Lung (tissue), 12 donors: ENCODE results near the gene NCR2. TPM values are rescaled to one million over a fixed set of nuclear protein-coding genes. Genes with fewer than 3 reads are reported as not detected.

Experiments
- ATAC-seq: fragments of 200-7000 bp; cut with Tn5 transposase; one replicate; pipeline ENCODE4 v1.9.1; 2020; ENCODE audit warnings: moderate number of reproducible peaks; ENCODE audit not compliant: insufficient read depth, low FRiP score
- DNase-seq, 3 donors: peaks; one replicate each; pipeline ENCODE4 v3.0.0-alpha.2; 2013 to 2017
- H3K27ac ChIP-seq, 2 donors: one replicate each; pipeline ENCODE4 v1.5.1; 2013; ENCODE audit warnings: mild to moderate bottlenecking in 2 of 2, moderate library complexity in 2 of 2, control low read depth in 1 of 2, inconsistent platforms in 1 of 2, low read depth in 1 of 2, low read length in 1 of 2
- H3K27me3 ChIP-seq, 3 donors: one replicate each; pipeline ENCODE4 v1.5.1; 2013; ENCODE audit warnings: low read length in 2 of 3; ENCODE audit not compliant: control insufficient read depth in 3 of 3, insufficient read depth in 3 of 3
- H3K36me3 ChIP-seq, 4 donors: one replicate each; pipeline ENCODE4 v1.5.1; 2013; ENCODE audit warnings: low read length in 4 of 4, mild to moderate bottlenecking in 1 of 4, moderate library complexity in 1 of 4; ENCODE audit not compliant: control insufficient read depth in 4 of 4, insufficient read depth in 4 of 4
- H3K4me1 ChIP-seq, 5 donors: one replicate each; pipeline ENCODE4 v1.5.1; 2013; ENCODE audit warnings: low read length in 5 of 5, mild to moderate bottlenecking in 2 of 5, moderate library complexity in 1 of 5; ENCODE audit not compliant: control insufficient read depth in 5 of 5, insufficient read depth in 5 of 5
- H3K4me3 ChIP-seq: one replicate; pipeline ENCODE4 v1.5.1; 2013; ENCODE audit warnings: mild to moderate bottlenecking, control low read depth, moderate library complexity
- H3K9ac ChIP-seq, 2 donors: one replicate each; pipeline ENCODE4 v1.5.1; 2013; ENCODE audit warnings: low read length in 2 of 2, control low read depth in 1 of 2; ENCODE audit not compliant: insufficient read depth in 1 of 2
- H3K9me3 ChIP-seq, 4 donors: one replicate each; pipeline ENCODE4 v1.5.1; 2013; ENCODE audit warnings: low read length in 3 of 4, mild to moderate bottlenecking in 1 of 4, moderate library complexity in 1 of 4; ENCODE audit not compliant: control insufficient read depth in 4 of 4, insufficient read depth in 3 of 4
- CTCF ChIP-seq: IDR thresholded peaks from 2 replicates; pipeline ENCODE4 v1.5.1; 2012; ENCODE audit warnings: mild to moderate bottlenecking; ENCODE audit errors: control extremely low read depth, extremely low read depth
- WGBS, 2 donors: extraction: QIAGEN DNeasy Blood & Tissue Kit; methylation state at CpG; one replicate each; pipeline ENCODE4 v1.1.7; 2013; 5-methylcytosine and 5-hydroxymethylcytosine counted together
- polyA plus RNA-seq, 2 donors: library from polyadenylated mRNA; stranded (reverse); fragments of 200-250 nt; gene quantifications; one replicate each; pipeline ENCODE4 v1.2.1, GENCODE V29; 2013
- total RNA-seq, 2 donors: library from RNA; depleted of rRNA in 1 of 2; stranded (reverse); fragments of >200 nt in 1 of 2; gene quantifications; one replicate each; pipeline ENCODE4 v1.2.1, GENCODE V29; 2014 to 2021
- donor health status: control.
- donor health status: control.
- donor health status: Bipolar disorder and iron deficiency.
- donor health status: healthy.
- donor health status: DM: yes; HTN: yes; CAD: no.

Gene NCR2
- total and polyA plus RNA-seq, 4 donors = not detected

GRCh38 chr6:41386594-41386993, 51.2 kb downstream of the NCR2 start:
- Histone ChIP-seq H3K9ac (no peak overlapping the region), H3K27ac (no peak overlapping the region), H3K9me3 (peaks cover 0 to 2% (median 0%) of the 10 kb centered on the region in 4 donors), H3K4me1 (no peaks in the 10 kb centered on the region), H3K36me3 (no peaks in the 10 kb centered on the region), H3K4me3 (no peak overlapping the region), H3K27me3 (peaks cover 0 to 6% (median 0%) of the 10 kb centered on the region in 3 donors)
- ATAC-seq (no peak), DNase-seq (no peak)
- 69 to 79% methylated on average over 2 of the region's 2 CpGs for whole genome bisulfite sequencing, 2 donors
- no peak for TF ChIP-seq CTCF

GRCh38 chr6:41392246-41392645, 56.8 kb downstream of the NCR2 start:
- Histone ChIP-seq H3K27ac (no peak overlapping the region), H3K4me1 (no peaks in the 10 kb centered on the region), H3K9me3 (peaks cover 0 to 5% (median 1%) of the 10 kb centered on the region in 4 donors), H3K9ac (no peak overlapping the region), H3K36me3 (no peaks in the 10 kb centered on the region), H3K27me3 (no peaks in the 10 kb centered on the region), H3K4me3 (no peak overlapping the region)
- TF ChIP-seq CTCF = no peak
- WGBS, 2 donors = 31 to 63% methylated on average over 4 of the region's 4 CpGs
- ATAC-seq = no peak
- no peak for DNase-seq

- H3K4me3 ChIP-seq = no peak overlapping the region
- ATAC-seq (no peak), DNase-seq (no peak)
- no peak for TF ChIP-seq CTCF
- no peaks in the 10 kb centered on the region for H3K36me3 ChIP-seq
- H3K9me3 ChIP-seq = peaks cover 0 to 5% (median 2%) of the 10 kb centered on the region in 4 donors
- no peak overlapping the region for H3K9ac ChIP-seq
- no peak overlapping the region for H3K27ac ChIP-seq
- peaks cover 0 to 9% (median 0%) of the 10 kb centered on the region in 3 donors for H3K27me3 ChIP-seq
- H3K4me1 ChIP-seq = no peaks in the 10 kb centered on the region
- WGBS, 2 donors = 76 to 81% methylated on average over 5 of the region's 5 CpGs
Observed at GRCh38 chr6:41396335-41396734, 60.9 kb downstream of the NCR2 start.

DNA sequence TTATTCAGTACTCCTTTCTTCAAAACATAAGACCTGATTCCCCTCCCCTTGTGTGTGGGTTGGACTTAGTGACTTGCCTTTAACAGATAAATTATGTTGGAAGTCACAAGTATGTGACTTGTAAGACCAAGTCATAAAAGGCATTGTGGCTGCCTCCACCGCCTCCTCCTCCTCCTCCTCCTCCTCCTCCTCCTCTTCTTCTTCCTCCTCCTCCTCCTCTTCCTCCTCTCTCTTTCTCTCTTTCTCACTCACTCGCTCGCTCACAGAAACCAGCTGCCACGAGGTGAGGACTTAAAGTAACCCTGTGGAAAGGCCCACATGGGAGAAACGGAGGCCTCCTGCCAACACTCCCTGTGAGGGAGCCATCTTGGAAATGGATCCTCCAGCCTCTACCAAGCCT, 64.0 kb downstream of the NCR2 start:
- no peak for DNase-seq
- no peak overlapping the region for H3K4me3 ChIP-seq
- no peak overlapping the region for H3K9ac ChIP-seq
- no peaks in the 10 kb centered on the region for H3K36me3 ChIP-seq
- no peak overlapping the region for H3K27ac ChIP-seq
- ATAC-seq = no peak
- H3K9me3 ChIP-seq = peaks cover 0 to 5% (median 0%) of the 10 kb centered on the region in 4 donors
- H3K27me3 ChIP-seq = peaks cover 0 to 9% (median 0%) of the 10 kb centered on the region in 3 donors
- 75 to 94% methylated on average over 5 of the region's 5 CpGs for WGBS, 2 donors
- H3K4me1 ChIP-seq = peaks cover 0 to 8% (median 0%) of the 10 kb centered on the region in 5 donors
- no peak for TF ChIP-seq CTCF
